ENCODE data around the gene PEF1. TPM values are rescaled to one million over a fixed set of nuclear protein-coding genes. Genes with fewer than 3 reads are reported as not detected.

PEF1 gene
- total and polyA plus RNA-seq, 5 experiments from 2014 or later, result 35.3 to 87.3 (median 60.6) TPM

GRCh38 chr1:31607360-31607759, 37.3 kb downstream of the PEF1 start:
- Mint-ChIP-seq H3K27ac (no peak overlapping the region), H3K4me3 (no peak overlapping the region), H3K36me3 (no peaks in the 10 kb centered on the region), H3K4me1 (peaks cover 0 to 10% (median 0%) of the 10 kb centered on the region in 4 donors), H3K9me3 (peaks cover 0 to 2% (median 0%) of the 10 kb centered on the region in 9 donors), H3K27me3 (peaks cover 0 to 9% (median 4%) of the 10 kb centered on the region in 5 donors)
- no peak for ATAC-seq
- POLR2A ChIA-PET, result interaction anchor here (0.5 kb wide), 1 partner anchor 265 kb away, joined by 3 read pairs; no protein-coding TSS in a partner anchor
- DNase-seq, result peak in 1 of 10 donors; percentile 21

DNA sequence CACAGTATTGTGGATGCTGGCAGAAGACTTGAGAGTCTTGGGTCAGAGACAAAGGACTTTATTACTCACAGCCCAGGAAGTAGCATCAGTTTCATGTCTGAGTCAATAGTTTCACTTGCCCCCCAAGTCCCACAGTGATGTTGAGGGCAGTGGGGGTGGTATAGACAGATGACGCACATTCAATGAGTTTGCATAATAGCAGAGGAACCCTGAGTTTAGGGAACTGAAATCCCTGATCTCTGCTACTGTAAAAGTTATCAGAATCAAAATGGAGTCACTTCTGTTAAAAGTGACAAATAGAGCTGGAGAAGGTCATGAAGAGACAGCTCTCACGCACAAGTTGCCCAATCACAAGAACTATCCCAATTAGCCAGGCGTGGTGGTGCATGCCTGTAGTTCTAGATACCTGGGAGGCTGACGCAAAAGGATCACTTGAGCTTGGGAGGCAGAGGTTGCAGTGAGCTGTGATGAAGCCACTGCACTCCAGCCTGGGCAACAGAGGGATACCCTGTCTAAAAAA, 38.7 kb downstream of the PEF1 start:
- Mint-ChIP-seq H3K27ac (no peak overlapping the region), H3K4me3 (no peak overlapping the region), H3K9me3 (peaks cover 0 to 2% (median 0%) of the 10 kb centered on the region in 9 donors), H3K27me3 (peaks cover 0 to 6% (median 2%) of the 10 kb centered on the region in 5 donors), H3K36me3 (no peaks in the 10 kb centered on the region), H3K4me1 (peaks cover 0 to 10% (median 0%) of the 10 kb centered on the region in 4 donors)
- ATAC-seq, result no peak
- peak in 1 of 10 donors; percentile 34 for DNase-seq
- POLR2A ChIA-PET, result no interaction called here

- no peak overlapping the region for H3K27ac Mint-ChIP-seq
- peaks cover 0 to 2% (median 0%) of the 10 kb centered on the region in 9 donors for H3K9me3 Mint-ChIP-seq
- POLR2A ChIA-PET, result no interaction called here
- H3K4me3 Mint-ChIP-seq, result no peak overlapping the region
- H3K27me3 Mint-ChIP-seq, result no peaks in the 10 kb centered on the region
- H3K4me1 Mint-ChIP-seq, result peaks cover 0 to 10% (median 0%) of the 10 kb centered on the region in 4 donors
- ATAC-seq (no peak), DNase-seq (no peak)
- H3K36me3 Mint-ChIP-seq, result no peaks in the 10 kb centered on the region
Observed at GRCh38 chr1:31602081-31602480, 42.6 kb downstream of the PEF1 start.

DNA sequence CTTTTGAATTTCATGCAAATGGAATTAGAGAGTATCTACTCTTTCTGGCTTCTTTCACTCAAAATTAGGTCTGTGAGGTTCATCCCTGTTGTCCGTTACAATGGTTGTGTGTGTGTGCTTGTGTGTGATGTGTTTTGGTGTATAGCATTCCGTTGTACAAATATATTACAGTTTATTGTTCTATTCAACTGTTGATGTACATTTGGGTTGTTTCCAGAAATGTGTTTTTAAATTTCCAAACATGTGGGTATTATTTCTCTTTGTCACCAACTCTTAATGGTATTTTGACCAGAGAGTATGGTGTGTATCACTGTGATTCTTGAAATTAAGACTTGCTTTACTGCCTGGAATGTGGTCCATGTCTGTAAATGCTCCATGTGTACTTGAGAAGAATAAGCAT, 44.0 kb downstream of the PEF1 start:
- Mint-ChIP-seq H3K9me3 (peaks cover 0 to 2% (median 0%) of the 10 kb centered on the region in 9 donors), H3K27me3 (peaks cover 0 to 6% (median 0%) of the 10 kb centered on the region in 5 donors), H3K36me3 (no peaks in the 10 kb centered on the region), H3K27ac (no peak overlapping the region), H3K4me1 (peaks cover 0 to 6% (median 0%) of the 10 kb centered on the region in 4 donors), H3K4me3 (no peak overlapping the region)
- DNase-seq (no peak), ATAC-seq (no peak)
- POLR2A ChIA-PET, result no interaction called here

DNA sequence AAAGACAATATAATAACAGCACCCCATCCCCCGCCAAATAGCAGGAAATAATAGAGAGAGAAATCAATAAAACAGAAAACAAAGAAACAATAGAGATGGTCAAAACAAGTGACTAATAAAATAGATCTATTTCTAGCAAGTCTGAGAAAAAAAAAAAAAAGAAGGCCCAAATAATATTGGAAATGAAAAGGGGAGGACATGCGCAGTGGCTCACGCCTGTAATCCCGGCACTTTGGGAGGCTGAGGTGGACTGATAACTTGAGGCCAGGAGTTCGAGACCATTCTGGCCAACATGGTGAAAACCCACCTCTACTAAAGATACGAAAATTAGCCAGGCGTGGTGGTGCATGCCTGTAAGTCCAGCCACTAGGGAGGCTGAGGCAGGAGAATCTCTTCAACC, 45.7 kb downstream of the PEF1 start:
- H3K36me3 Mint-ChIP-seq, result no peaks in the 10 kb centered on the region
- peaks cover 0 to 6% (median 2%) of the 10 kb centered on the region in 5 donors for H3K27me3 Mint-ChIP-seq
- POLR2A ChIA-PET, result no interaction called here
- H3K27ac Mint-ChIP-seq, result no peak overlapping the region
- H3K4me3 Mint-ChIP-seq, result no peak overlapping the region
- H3K9me3 Mint-ChIP-seq, result peaks cover 0 to 2% (median 0%) of the 10 kb centered on the region in 9 donors
- ATAC-seq (no peak), DNase-seq (no peak)
- H3K4me1 Mint-ChIP-seq, result peaks cover 0 to 6% (median 0%) of the 10 kb centered on the region in 4 donors

DNA sequence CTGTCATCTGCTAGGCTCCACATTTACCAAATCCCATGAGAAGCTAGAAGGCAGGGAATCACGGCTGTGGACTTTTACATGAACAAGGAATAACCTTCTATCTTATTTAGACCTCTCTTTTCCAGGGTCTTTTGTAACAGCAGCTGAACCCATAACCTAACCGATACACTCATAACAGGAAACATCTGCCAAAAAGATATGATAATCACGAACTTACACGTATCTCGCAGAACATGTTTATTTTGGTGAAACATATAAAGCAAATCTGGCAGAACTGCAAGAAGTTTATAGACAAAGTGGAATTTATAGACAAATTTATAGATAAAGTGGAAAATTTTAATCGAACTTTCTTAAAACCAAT, 48.0 kb downstream of the PEF1 start:
- DNase-seq (no peak), ATAC-seq (no peak)
- Mint-ChIP-seq H3K27me3 (peaks cover 4 to 10% (median 8%) of the 10 kb centered on the region in 5 donors), H3K27ac (no peak overlapping the region), H3K4me1 (peaks cover 0 to 6% (median under 1%) of the 10 kb centered on the region in 4 donors), H3K9me3 (no peaks in the 10 kb centered on the region), H3K4me3 (no peak overlapping the region), H3K36me3 (no peaks in the 10 kb centered on the region)
- POLR2A ChIA-PET, result no interaction called here

DNA sequence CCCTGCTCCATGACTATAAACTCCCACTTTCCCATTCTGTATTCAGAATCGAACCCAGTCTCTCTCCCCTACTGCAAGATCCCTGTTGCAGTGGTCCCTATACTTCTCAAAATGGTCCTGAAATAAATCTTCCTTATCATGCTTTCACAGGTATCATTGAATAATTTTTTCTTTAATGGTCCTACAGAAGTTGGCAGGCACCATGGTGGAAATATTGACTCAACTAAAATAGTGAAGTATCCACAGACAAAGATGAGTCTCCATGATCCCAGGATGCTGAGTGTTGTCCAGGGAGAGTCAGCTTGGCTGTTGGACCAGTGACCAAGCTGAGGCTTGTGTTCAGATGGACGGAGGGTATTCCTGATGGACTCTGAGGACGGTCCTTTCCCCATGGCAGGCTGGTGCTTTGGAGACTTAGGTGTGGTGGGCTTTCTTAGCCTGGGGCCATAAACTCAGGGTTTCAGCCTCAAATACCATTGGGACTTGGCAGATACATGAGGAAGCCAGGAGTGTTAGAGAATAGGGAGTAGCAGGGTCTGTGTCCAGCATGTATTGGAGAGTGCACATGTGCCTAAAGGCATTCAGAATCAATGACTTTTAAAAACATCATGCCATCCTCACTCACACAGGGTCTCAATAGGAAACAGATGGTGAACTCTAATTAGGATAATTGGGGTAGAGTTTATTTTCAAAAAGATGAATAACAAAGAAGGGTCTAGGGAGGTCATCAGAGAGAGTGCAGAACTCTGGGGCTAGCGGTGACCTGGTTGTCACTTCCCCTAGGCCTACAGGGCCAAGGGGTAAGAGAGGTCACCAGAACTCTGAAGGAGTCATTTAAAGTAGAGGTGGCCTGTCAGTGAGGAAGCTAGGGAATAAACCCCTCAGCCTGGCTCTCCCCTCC, 48.6 kb downstream of the PEF1 start:
- POLR2A ChIA-PET, result no interaction called here
- peak overlapping the region in 2 of 10 donors; percentile 2 to 19 for H3K27ac Mint-ChIP-seq
- no peak for DNase-seq
- H3K9me3 Mint-ChIP-seq, result no peaks in the 10 kb centered on the region
- no peak overlapping the region for H3K4me3 Mint-ChIP-seq
- H3K36me3 Mint-ChIP-seq, result no peaks in the 10 kb centered on the region
- no peak for ATAC-seq
- H3K4me1 Mint-ChIP-seq, result peaks cover 0 to 6% (median under 1%) of the 10 kb centered on the region in 4 donors
- H3K27me3 Mint-ChIP-seq, result peaks cover 8 to 15% (median 15%) of the 10 kb centered on the region in 5 donors

DNA sequence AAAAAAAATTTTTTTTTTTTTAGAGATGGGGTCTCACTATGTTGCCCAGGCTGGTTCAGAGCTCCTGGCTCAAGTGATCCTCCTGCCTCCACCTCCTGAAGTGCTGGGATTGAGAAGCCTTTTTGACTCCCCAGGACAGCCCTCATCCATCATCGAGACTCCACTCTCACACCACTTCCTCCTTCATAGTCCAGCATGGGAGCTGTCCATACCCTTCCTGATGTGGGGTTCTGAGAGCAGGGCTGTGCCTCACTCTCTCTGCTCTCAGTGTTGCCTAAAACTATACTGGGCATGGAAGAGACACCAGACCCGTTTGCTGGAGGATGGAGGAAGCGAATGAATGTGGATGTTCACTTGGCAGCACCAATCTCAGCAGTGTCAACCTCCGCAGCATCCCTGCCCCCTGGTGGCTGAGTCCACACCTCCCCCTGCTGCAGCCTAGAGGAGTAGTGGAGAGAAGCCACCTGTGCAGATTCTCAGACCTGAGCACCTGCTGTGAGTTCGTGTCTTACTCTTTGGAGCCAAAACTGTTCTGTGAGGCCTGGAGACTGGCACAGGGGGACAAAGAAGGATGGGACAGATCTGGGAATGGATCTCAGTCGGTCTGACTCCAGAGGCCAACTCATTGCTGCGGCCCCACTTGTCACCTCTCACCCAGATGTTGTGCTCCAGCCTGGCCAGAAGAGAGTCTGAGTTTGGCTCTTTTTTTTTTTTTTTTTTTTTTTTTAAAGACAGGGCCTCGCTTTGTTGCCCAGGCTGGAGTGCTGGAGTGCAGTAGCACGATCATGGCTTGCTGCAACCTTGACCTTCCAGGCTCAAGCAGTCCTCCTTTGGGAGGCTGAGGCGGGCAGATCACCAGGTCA, 50.7 kb downstream of the PEF1 start:
- Mint-ChIP-seq H3K4me1 (peaks cover 0 to 7% (median 3%) of the 10 kb centered on the region in 4 donors), H3K4me3 (no peak overlapping the region), H3K9me3 (no peaks in the 10 kb centered on the region), H3K27me3 (peaks cover 12 to 25% (median 21%) of the 10 kb centered on the region in 5 donors), H3K36me3 (no peaks in the 10 kb centered on the region), H3K27ac (no peak overlapping the region)
- peak; percentile 80 to 86 for ATAC-seq
- POLR2A ChIA-PET, result no interaction called here
- peak; percentile 18 to 79 (median 49) for DNase-seq

GRCh38 chr1:31593136-31593665, 51.5 kb downstream of the PEF1 start:
- no peak for ATAC-seq
- DNase-seq, result peak in 1 of 10 donors; percentile 46
- Mint-ChIP-seq H3K4me1 (peaks cover 0 to 7% (median 3%) of the 10 kb centered on the region in 4 donors), H3K9me3 (no peaks in the 10 kb centered on the region), H3K27me3 (peaks cover 13 to 27% (median 23%) of the 10 kb centered on the region in 5 donors), H3K4me3 (no peak overlapping the region), H3K27ac (no peak overlapping the region), H3K36me3 (no peaks in the 10 kb centered on the region)
- POLR2A ChIA-PET, result no interaction called here

- H3K9me3 Mint-ChIP-seq, result no peaks in the 10 kb centered on the region
- H3K27ac Mint-ChIP-seq, result no peak overlapping the region
- H3K4me3 Mint-ChIP-seq, result no peak overlapping the region
- peak in 1 of 10 donors; percentile 32 for DNase-seq
- POLR2A ChIA-PET, result no interaction called here
- ATAC-seq, result no peak
- H3K36me3 Mint-ChIP-seq, result no peaks in the 10 kb centered on the region
- H3K27me3 Mint-ChIP-seq, result peaks cover 19 to 35% (median 30%) of the 10 kb centered on the region in 5 donors
- peaks cover 0 to 14% (median 3%) of the 10 kb centered on the region in 4 donors for H3K4me1 Mint-ChIP-seq
Observed at GRCh38 chr1:31592132-31592531, 52.5 kb downstream of the PEF1 start.

GRCh38 chr1:31591425-31592093, 53.1 kb downstream of the PEF1 start:
- Mint-ChIP-seq H3K27me3 (peaks cover 19 to 35% (median 31%) of the 10 kb centered on the region in 5 donors), H3K4me1 (peaks cover 0 to 13% (median 3%) of the 10 kb centered on the region in 4 donors), H3K9me3 (no peaks in the 10 kb centered on the region), H3K27ac (no peak overlapping the region), H3K36me3 (no peaks in the 10 kb centered on the region), H3K4me3 (no peak overlapping the region)
- peak in 1 of 10 donors; percentile 40 for DNase-seq
- POLR2A ChIA-PET, result no interaction called here
- no peak for ATAC-seq

Data from naive thymus-derived CD8-positive, alpha-beta T cell (primary cell).